ENCODE data around the gene DENND5A. TPM values are rescaled to one million over a fixed set of nuclear protein-coding genes. Genes with fewer than 3 reads are reported as not detected.
A peak's percentile ranks its signal among the peaks of the same experiment; 100 is the strongest.

The DENND5A gene
- total RNA-seq, 1 donor from 2014 or later: 59.5 TPM

GRCh38 chr11:9096427-9096826, 168.7 kb downstream of the DENND5A start:
- Mint-ChIP-seq H3K9me3 (ENCODE audit: unreplicated experiment) (no peaks in the 10 kb centered on the region), H3K4me3 (ENCODE audit: unreplicated experiment) (no peak overlapping the region), H3K4me1 (ENCODE audit: unreplicated experiment) (no peaks in the 10 kb centered on the region), H3K27me3 (ENCODE audit: unreplicated experiment) (peaks cover 7% of the 10 kb centered on the region), H3K27ac (ENCODE audit: unreplicated experiment) (no peak overlapping the region), H3K36me3 (ENCODE audit: low read depth, unreplicated experiment) (no peaks in the 10 kb centered on the region)
- no peak for DNase-seq (ENCODE audit: low spot score)
- no peak for TF ChIP-seq CTCF (IDR thresholded peaks at IDR 0.05; ENCODE audit: unreplicated experiment)

- peaks cover 7% of the 10 kb centered on the region for H3K27me3 Mint-ChIP-seq (ENCODE audit: unreplicated experiment)
- H3K36me3 Mint-ChIP-seq (ENCODE audit: low read depth, unreplicated experiment): no peaks in the 10 kb centered on the region
- no peaks in the 10 kb centered on the region for H3K4me1 Mint-ChIP-seq (ENCODE audit: unreplicated experiment)
- H3K27ac Mint-ChIP-seq (ENCODE audit: unreplicated experiment): no peak overlapping the region
- TF ChIP-seq CTCF (IDR thresholded peaks at IDR 0.05; ENCODE audit: unreplicated experiment): peak; percentile 31
- DNase-seq (ENCODE audit: low spot score): peak; percentile 50
- no peak overlapping the region for H3K4me3 Mint-ChIP-seq (ENCODE audit: unreplicated experiment)
- H3K9me3 Mint-ChIP-seq (ENCODE audit: unreplicated experiment): no peaks in the 10 kb centered on the region
These were observed 169.7 kb downstream of the DENND5A start for GRCh38 chr11:9095421-9095820.

GRCh38 chr11:9094420-9094819, 170.7 kb downstream of the DENND5A start:
- Mint-ChIP-seq H3K27ac (ENCODE audit: unreplicated experiment) (no peak overlapping the region), H3K4me1 (ENCODE audit: unreplicated experiment) (no peaks in the 10 kb centered on the region), H3K4me3 (ENCODE audit: unreplicated experiment) (no peak overlapping the region), H3K9me3 (ENCODE audit: unreplicated experiment) (no peaks in the 10 kb centered on the region), H3K27me3 (ENCODE audit: unreplicated experiment) (peaks cover 11% of the 10 kb centered on the region), H3K36me3 (ENCODE audit: low read depth, unreplicated experiment) (no peaks in the 10 kb centered on the region)
- no peak for TF ChIP-seq CTCF (IDR thresholded peaks at IDR 0.05; ENCODE audit: unreplicated experiment)
- no peak for DNase-seq (ENCODE audit: low spot score)

GRCh38 chr11:9092853-9093778, 172.0 kb downstream of the DENND5A start:
- Mint-ChIP-seq H3K27me3 (ENCODE audit: unreplicated experiment) (peaks cover 11% of the 10 kb centered on the region), H3K4me1 (ENCODE audit: unreplicated experiment) (no peaks in the 10 kb centered on the region)
- TF ChIP-seq CTCF (IDR thresholded peaks at IDR 0.05; ENCODE audit: unreplicated experiment): no peak

GRCh38 chr11:9092072-9092471, 173.1 kb downstream of the DENND5A start:
- H3K4me3 Mint-ChIP-seq (ENCODE audit: unreplicated experiment): no peak overlapping the region
- no peaks in the 10 kb centered on the region for H3K4me1 Mint-ChIP-seq (ENCODE audit: unreplicated experiment)
- H3K36me3 Mint-ChIP-seq (ENCODE audit: low read depth, unreplicated experiment): no peaks in the 10 kb centered on the region
- no peak overlapping the region for H3K27ac Mint-ChIP-seq (ENCODE audit: unreplicated experiment)
- no peak for TF ChIP-seq CTCF (IDR thresholded peaks at IDR 0.05; ENCODE audit: unreplicated experiment)
- H3K9me3 Mint-ChIP-seq (ENCODE audit: unreplicated experiment): no peaks in the 10 kb centered on the region
- no peak for DNase-seq (ENCODE audit: low spot score)
- peaks cover 11% of the 10 kb centered on the region for H3K27me3 Mint-ChIP-seq (ENCODE audit: unreplicated experiment)

More at GRCh38 chr11:9092853-9093778, 172.0 kb downstream of the DENND5A start:
- no peak overlapping the region for H3K4me3 Mint-ChIP-seq (ENCODE audit: unreplicated experiment)
- H3K27ac Mint-ChIP-seq (ENCODE audit: unreplicated experiment): no peak overlapping the region
- H3K9me3 Mint-ChIP-seq (ENCODE audit: unreplicated experiment): no peaks in the 10 kb centered on the region
- DNase-seq (ENCODE audit: low spot score): no peak
- no peaks in the 10 kb centered on the region for H3K36me3 Mint-ChIP-seq (ENCODE audit: low read depth, unreplicated experiment)

Data from endothelial cell (in vitro differentiated cells).